Omental fat pad (tissue), 4 donors: Measurements from ENCODE around the gene LPP. TPM values are rescaled to one million over a fixed set of nuclear protein-coding genes. Genes with fewer than 3 reads are reported as not detected.

Experiments used
- ATAC-seq: fragments of 150-250 bp; one replicate; pipeline ENCODE4 v1.9.1; 2016; ENCODE audit warnings: mild to moderate bottlenecking, moderate library complexity; ENCODE audit not compliant: low FRiP score
- DNase-seq: peaks from one replicate; pipeline ENCODE4 v3.0.0-alpha.2; 2019; ENCODE audit warnings: low spot score
- CTCF ChIP-seq, 3 donors: fragments of 450-650 bp; IDR thresholded peaks; one replicate each; pipeline ENCODE4 v1.5.1; 2016 to 2017; ENCODE audit warnings: antibody characterized with exemption in 3 of 3, mild to moderate bottlenecking in 3 of 3, moderate library complexity in 2 of 3
- total RNA-seq, 4 donors: library from RNA; depleted of rRNA; stranded (reverse); fragments of >200 nt; gene quantifications; one replicate each; pipeline ENCODE4 v1.1.0, GENCODE V29; 2016

LPP gene
- total RNA-seq, 4 donors from 2014 or later: 113 to 302 (median 126) TPM

- TF ChIP-seq CTCF (IDR thresholded peaks at IDR 0.05): no peak
- DNase-seq (no peak), ATAC-seq (no peak)
Observed at GRCh38 chr3:188353426-188353825, 199.5 kb downstream of the LPP start.

- no peak for DNase-seq
- ATAC-seq: no peak
- TF ChIP-seq CTCF (IDR thresholded peaks at IDR 0.05): no peak
Observed at GRCh38 chr3:188358787-188359493, 205.0 kb downstream of the LPP start.

GRCh38 chr3:188360364-188360881 is 206.5 kb downstream of the LPP start:
- no peak for DNase-seq
- no peak for TF ChIP-seq CTCF (IDR thresholded peaks at IDR 0.05)
- no peak for ATAC-seq

DNA sequence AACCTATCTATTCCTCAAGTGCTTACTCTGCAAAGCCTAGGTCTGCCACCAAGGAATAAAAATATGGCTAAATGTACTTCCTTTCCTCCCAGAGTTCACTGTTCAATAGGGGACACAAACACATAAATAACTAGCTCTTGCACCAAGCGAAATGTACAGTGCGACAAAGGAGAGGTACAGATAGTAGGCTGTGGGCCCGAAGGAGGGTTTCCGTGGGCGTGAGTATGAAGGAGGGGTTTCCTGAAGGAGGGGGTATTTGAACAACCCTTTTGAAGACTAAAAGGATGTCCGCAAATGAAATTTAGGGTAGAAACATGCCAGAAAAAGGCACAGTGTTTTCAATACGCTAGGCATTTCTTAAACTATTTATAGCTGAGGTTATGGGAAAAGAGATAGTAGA is 207.9 kb downstream of the LPP start:
- DNase-seq: no peak
- ATAC-seq: no peak
- TF ChIP-seq CTCF (IDR thresholded peaks at IDR 0.05): no peak

GRCh38 chr3:188362405-188362831 is 208.5 kb downstream of the LPP start:
- no peak for TF ChIP-seq CTCF (IDR thresholded peaks at IDR 0.05)
- no peak for ATAC-seq
- DNase-seq: no peak

GRCh38 chr3:188365184-188365583 is 211.2 kb downstream of the LPP start:
- DNase-seq (no peak), ATAC-seq (no peak)
- no peak for TF ChIP-seq CTCF (IDR thresholded peaks at IDR 0.05)
